HL-60/S4 (cell line): ENCODE data around the gene CNTNAP2.

Source experiments
- in situ Hi-C: fragments of 300-500 bp; cut with MboI; formaldehyde crosslinking; loops from 2 replicates; pipeline ENCODE4 v1.14.3; 2022; ENCODE audit warnings: low sequenced_read_pairs

The CNTNAP2 gene

DNA sequence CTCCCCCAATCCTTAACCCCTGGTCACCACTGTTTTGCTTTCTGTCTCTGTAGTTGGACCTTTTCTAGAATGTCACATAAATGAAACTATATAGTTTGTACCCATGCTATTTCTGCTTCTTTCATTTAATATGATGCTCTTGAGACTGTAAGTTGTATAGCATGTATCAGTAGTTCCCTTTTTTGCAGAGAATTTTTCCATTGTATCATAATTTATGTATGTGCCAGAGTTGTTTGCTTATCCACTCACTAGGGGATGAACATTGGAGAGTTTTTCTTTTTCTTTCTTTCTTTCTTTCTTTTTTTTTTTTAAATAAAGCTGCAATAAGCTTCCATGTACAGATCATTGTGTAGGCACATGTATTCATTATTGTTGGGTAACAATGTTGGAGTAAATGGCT lies 544.8 kb downstream of the CNTNAP2 start:
- in situ Hi-C loops: no loop called here

GRCh38 chr7:146661929-146662328 lies 545.3 kb downstream of the CNTNAP2 start:
- in situ Hi-C loops: no loop called here

DNA sequence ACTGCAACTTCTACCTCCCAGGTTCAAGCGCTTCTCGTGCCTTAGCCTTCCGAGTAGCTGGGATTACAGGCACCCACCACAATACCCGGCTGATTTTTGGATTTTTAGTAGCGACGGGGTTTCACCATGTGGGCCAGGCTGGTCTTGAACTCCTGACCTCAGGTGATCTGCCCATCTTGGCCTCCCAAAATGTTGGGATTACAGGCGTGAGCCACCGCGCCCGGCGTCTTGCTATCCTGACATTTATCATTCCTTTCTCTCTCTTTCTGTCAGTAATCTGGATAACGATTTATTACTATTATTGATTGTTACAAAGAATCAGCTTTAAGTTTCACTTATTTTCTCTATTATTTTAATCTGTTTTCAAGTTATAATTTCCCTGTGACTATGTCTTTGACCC lies 548.4 kb downstream of the CNTNAP2 start:
- in situ Hi-C loops: no loop called here

GRCh38 chr7:146670532-146670931 lies 553.9 kb downstream of the CNTNAP2 start:
- in situ Hi-C loops: no loop called here

- in situ Hi-C loops: no loop called here
Measured at GRCh38 chr7:146681487-146681886, 564.9 kb downstream of the CNTNAP2 start.

GRCh38 chr7:146683439-146683838 lies 566.8 kb downstream of the CNTNAP2 start:
- in situ Hi-C loops: no loop called here

GRCh38 chr7:146690987-146691386 lies 574.4 kb downstream of the CNTNAP2 start:
- in situ Hi-C loops: no loop called here

DNA sequence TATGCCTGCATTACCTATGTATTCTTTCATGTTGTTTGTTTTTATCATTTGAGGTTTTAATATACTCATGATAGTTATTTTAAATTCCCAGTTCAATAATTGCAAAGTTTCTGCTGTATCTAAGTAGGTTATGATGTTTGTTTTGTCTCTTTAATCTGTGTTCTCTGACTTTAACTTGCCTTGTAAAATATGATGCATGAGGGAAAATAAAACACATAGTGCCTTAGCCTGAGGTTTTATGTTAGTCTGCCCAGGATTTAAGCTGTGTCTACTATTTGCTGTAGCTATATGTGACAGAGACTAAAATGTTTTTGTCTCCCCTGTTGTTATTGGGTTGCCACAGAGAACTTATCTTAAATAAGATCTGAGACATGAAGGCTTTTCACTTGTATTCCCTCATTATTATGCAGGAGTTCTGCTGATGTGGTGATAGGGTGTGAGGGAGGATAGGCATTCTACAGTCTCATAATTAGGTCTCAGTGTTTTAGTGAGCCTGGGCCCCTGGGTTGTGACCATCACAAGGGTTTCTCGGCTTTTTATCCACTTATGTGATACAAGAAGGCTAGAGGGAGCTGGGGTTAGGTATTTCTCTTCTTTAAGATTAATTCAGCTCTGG lies 582.5 kb downstream of the CNTNAP2 start:
- in situ Hi-C loops: no loop called here

GRCh38 chr7:146700015-146700560 lies 583.5 kb downstream of the CNTNAP2 start:
- in situ Hi-C loops: no loop called here

- in situ Hi-C loops: no loop called here
Measured at GRCh38 chr7:146701166-146701565, 584.6 kb downstream of the CNTNAP2 start.

- in situ Hi-C loops: no loop called here
Measured at GRCh38 chr7:146702898-146703297, 586.3 kb downstream of the CNTNAP2 start.

DNA sequence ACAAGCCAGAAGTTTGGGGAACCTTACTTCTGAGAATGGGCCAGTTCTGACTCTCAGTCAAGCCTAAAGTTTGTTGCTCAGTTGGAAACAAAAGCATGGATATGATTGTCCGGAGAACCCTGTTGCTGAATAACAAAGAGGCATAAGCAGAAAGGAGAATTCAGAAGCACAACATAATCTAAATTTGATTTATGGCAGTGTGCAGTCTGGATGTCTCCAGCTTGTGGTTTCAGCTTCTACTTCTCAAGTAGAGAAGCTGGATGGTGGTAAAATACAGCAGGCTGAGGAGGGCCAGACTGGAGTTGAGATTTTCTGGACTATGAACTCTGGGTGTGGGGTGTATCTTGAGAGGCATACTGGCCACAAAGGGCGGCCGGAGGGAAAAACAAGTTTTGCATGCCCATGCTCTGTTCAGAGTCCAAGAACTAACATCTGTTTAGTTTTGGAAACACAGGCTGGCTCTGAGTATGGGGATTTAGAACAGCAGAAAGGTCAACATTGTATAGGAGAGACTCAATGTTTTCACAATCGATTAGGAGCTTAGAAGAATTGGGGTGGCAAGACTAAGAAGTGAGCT lies 592.9 kb downstream of the CNTNAP2 start:
- in situ Hi-C loops: no loop called here

- in situ Hi-C loops: no loop called here
Measured at GRCh38 chr7:146713205-146713604, 596.6 kb downstream of the CNTNAP2 start.

GRCh38 chr7:146713934-146714333 lies 597.3 kb downstream of the CNTNAP2 start:
- in situ Hi-C loops: no loop called here

- in situ Hi-C loops: no loop called here
Measured at GRCh38 chr7:146720195-146720594, 603.6 kb downstream of the CNTNAP2 start.

DNA sequence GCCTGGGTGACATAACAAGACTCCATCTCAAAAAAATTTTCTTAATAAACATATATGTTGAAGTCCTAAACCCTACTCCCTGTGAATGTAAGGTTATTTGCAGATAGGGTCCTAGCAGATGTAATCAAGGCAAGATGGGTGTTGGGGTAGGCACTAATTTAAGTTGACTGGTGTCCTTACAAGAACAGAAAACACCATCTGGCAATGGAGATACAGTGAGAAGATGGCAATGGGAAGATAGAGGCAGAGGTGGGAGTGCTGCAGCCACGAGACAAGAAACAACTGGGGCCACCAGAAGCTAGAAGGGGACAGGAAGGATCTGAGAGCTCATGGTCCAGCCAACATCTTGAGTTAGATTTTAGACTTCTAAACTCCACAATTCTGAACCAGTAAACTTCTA lies 606.4 kb downstream of the CNTNAP2 start:
- in situ Hi-C loops: no loop called here

- in situ Hi-C loops: no loop called here
Measured at GRCh38 chr7:146725520-146725919, 608.9 kb downstream of the CNTNAP2 start.

GRCh38 chr7:146728141-146728540 lies 611.5 kb downstream of the CNTNAP2 start:
- in situ Hi-C loops: no loop called here

GRCh38 chr7:146728611-146729010 lies 612.0 kb downstream of the CNTNAP2 start:
- in situ Hi-C loops: no loop called here

GRCh38 chr7:146731185-146731584 lies 614.6 kb downstream of the CNTNAP2 start:
- in situ Hi-C loops: no loop called here

DNA sequence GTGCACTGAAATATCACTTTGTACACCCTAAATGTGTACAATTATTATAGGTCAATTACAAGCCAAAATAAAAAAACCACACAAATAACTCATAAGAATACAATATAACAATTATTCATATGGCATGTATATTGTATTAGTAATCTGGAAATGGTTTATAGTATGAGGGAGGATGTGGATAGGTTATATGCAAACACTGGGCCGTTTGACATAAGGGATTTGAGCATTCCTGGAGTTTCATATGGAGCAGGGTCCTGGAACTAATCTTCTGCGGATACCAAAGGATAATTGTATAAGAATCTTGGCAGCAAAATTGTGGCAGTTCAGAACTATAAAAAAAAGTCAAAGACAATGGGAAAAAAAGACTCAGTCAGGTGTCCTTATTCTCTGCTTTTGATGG lies 619.4 kb downstream of the CNTNAP2 start:
- in situ Hi-C loops: no loop called here

DNA sequence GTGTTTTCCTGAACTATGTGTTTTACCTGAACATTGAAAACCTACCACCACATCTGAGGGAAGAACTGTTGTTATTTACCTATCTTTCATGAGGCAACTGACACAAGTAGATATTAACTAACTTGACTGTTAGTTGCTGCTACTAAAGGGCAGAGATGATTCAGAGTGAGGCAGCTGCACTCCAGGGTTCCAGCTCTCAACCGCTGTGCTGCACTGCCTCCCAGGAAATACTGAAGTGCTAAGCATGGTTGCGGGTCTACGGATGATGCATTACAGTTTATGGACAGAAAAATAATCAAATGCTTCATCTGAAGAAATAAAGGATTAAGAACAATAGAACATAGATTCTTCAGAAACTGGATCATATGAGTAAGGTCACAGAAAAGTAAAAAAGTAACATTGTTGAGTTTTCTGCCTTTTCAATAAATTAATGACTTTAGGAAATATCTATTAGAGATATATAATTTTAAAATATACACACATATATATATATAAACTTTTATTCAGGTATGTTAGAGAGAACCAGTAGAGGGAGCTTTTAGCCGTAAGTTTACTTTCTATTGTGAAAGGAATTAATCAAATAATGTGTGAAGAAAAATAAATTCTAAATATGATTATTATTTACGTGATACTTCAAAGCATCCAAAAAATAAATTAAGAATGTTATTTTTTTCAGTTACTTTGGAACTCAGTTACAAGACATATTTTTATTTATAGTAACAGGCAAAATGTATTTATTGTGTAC lies 620.0 kb downstream of the CNTNAP2 start:
- in situ Hi-C loops: no loop called here
